ENCODE results near the gene ITGA7.

The ITGA7 gene

DNA sequence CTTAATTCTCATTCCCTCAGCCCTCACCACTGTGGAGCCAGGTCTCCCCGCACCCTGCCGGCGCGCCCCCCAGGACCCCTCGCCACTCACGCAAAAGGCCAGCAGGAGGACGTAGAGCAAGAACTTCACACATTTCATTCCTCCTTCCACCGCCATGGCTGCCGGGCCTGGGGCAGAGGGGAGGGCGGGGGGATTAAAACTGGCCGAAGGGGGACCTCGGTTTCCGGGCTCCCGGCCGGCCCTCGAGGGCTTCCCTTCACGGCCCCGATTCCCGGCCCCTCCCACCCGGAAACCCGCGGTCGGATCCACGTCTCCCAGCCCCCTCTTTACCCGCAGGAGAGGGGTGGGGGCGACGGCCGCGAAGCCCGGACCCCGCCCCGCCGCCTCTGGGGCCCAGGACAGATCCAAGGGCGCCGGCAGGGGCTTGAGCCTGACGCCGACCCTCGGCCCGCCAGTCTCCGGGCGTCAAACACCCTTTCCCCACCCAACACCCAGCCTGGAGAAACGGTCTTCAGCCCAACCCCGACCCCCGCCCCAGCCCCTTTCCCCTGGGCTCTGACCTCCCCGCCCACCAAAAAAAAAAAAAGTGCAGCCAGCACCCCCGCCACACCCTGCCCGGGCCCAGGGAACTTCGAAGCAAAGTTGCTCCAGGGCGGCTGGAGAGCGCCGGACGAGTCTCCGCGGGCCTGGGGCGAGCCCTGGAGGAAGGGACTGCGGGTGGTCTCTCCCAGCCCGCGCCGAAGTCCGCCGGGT lies 20.7 kb upstream of the ITGA7 start:
- peak overlapping the region; percentile 93 for H3K4me3 ChIP-seq (replicated peaks; ENCODE audit: low read depth, low read length)
- DNase-seq (ENCODE audit: low read depth) = peak; percentile 69
- TF ChIP-seq, protein P1, sequence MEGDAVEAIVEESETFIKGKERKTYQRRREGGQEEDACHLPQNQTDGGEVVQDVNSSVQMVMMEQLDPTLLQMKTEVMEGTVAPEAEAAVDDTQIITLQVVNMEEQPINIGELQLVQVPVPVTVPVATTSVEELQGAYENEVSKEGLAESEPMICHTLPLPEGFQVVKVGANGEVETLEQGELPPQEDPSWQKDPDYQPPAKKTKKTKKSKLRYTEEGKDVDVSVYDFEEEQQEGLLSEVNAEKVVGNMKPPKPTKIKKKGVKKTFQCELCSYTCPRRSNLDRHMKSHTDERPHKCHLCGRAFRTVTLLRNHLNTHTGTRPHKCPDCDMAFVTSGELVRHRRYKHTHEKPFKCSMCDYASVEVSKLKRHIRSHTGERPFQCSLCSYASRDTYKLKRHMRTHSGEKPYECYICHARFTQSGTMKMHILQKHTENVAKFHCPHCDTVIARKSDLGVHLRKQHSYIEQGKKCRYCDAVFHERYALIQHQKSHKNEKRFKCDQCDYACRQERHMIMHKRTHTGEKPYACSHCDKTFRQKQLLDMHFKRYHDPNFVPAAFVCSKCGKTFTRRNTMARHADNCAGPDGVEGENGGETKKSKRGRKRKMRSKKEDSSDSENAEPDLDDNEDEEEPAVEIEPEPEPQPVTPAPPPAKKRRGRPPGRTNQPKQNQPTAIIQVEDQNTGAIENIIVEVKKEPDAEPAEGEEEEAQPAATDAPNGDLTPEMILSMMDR (IDR thresholded peaks at IDR 0.05; ENCODE audit: low read length, missing control alignments) = no peak

GRCh38 chr12:55727643-55728185 lies 20.0 kb upstream of the ITGA7 start:
- peak; percentile 69 for DNase-seq (ENCODE audit: low read depth)
- TF ChIP-seq, protein P1 (IDR thresholded peaks at IDR 0.05; ENCODE audit: low read length, missing control alignments) = no peak
- H3K4me3 ChIP-seq (replicated peaks; ENCODE audit: low read depth, low read length) = peak overlapping the region; percentile 93

DNA sequence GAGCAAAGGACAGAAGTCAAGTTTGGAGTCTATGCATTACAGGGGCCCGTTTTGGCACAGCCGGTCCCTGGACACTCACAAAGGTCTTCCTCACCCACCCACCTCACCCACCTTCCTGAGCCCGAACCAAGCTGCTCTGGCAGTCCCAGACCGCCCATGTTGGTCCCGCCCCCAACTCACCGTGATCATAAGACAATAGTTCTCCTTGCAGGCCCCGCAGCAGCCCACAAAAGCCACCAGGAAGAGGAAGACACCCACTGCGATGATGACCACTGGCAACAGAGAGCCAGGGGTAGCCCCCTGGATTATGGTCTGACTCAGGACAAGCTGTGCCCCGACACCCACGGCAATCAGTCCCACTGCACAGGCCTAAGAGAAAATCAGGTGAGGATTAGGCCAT lies 19.3 kb upstream of the ITGA7 start:
- DNase-seq (ENCODE audit: low read depth) = no peak
- peak overlapping the region; percentile 93 for H3K4me3 ChIP-seq (replicated peaks; ENCODE audit: low read depth, low read length)
- TF ChIP-seq, protein P1 (IDR thresholded peaks at IDR 0.05; ENCODE audit: low read length, missing control alignments) = no peak

GRCh38 chr12:55725556-55725955 lies 17.9 kb upstream of the ITGA7 start:
- H3K4me3 ChIP-seq (replicated peaks; ENCODE audit: low read depth, low read length) = peak overlapping the region; percentile 25
- no peak for DNase-seq (ENCODE audit: low read depth)
- TF ChIP-seq, protein P1 (IDR thresholded peaks at IDR 0.05; ENCODE audit: low read length, missing control alignments) = no peak

- no peak for DNase-seq (ENCODE audit: low read depth)
- H3K4me3 ChIP-seq (replicated peaks; ENCODE audit: low read depth, low read length) = no peak overlapping the region
- TF ChIP-seq, protein P1 (IDR thresholded peaks at IDR 0.05; ENCODE audit: low read length, missing control alignments) = no peak
These were observed 17.2 kb upstream of the ITGA7 start for GRCh38 chr12:55724940-55725309.

GRCh38 chr12:55724226-55724939 lies 16.7 kb upstream of the ITGA7 start:
- TF ChIP-seq, protein P1 (IDR thresholded peaks at IDR 0.05; ENCODE audit: low read length, missing control alignments) = peak; percentile 65
- no peak overlapping the region for H3K4me3 ChIP-seq (replicated peaks; ENCODE audit: low read depth, low read length)
- DNase-seq (ENCODE audit: low read depth) = peak; percentile 74

All from fibroblast of pulmonary artery (primary cell).